AG20443 (cell line): ENCODE results near the gene TRPT1.

Experiments used
- DNase-seq: peaks from one replicate; pipeline ENCODE4 v3.0.0; 2012; ENCODE audit warnings: low spot score, mixed read lengths

TRPT1 gene, protein sequence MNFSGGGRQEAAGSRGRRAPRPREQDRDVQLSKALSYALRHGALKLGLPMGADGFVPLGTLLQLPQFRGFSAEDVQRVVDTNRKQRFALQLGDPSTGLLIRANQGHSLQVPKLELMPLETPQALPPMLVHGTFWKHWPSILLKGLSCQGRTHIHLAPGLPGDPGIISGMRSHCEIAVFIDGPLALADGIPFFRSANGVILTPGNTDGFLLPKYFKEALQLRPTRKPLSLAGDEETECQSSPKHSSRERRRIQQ

DNA sequence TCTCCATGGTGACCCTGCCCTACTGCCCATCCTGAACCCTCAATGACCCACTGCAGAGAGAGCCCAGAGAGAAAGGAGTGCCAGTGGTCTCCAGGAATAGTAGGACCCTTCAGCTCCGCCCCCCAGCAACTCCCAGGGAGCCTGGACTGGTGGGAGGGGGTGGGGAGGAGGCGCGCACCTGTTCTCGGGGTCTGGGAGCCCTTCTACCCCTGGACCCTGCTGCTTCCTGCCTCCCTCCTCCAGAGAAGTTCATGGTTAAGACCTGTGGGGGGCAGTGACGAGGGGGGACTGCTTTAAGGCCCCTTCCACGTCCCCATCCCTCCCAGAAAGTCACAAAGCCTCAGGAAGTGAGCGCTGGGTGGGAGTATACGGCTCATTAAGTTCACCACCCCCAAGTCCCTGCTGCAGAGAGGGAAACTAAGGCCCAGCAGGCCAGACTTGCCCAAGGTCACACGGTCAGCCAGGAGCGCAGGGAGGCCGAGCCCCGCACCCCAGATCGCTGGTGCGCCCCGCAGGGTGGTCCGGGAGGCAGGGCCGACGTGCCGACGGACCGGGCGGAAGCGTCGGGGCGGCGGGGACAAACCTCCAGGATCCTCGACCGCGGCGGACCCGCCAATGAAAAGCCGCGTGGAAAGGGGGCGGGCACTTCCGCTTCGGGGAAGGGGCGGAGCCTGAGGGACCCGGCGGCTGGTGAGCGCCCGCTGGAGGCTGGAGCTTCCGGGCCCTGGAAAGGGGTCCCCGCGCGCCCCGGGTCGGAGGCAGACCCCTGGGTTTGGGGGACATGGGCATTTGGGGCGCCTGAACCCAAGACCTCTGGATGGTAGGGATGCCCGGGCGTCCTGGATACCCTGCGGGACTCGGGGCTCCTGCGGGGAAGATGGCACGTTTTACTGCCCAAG is at the start of gene TRPT1, which contains the start of gene NUDT22:
Gene TRPT1, minus strand, starts transcription at position 579 of the 899 bp plus-strand sequence. Its CDS starts 326 bp downstream, at position 253.
Gene NUDT22, plus strand, starts transcription at position 667 of the 899 bp plus-strand sequence. CDS start 379 bp downstream, outside the sequence.
- peak; percentile 94 for DNase-seq

DNA sequence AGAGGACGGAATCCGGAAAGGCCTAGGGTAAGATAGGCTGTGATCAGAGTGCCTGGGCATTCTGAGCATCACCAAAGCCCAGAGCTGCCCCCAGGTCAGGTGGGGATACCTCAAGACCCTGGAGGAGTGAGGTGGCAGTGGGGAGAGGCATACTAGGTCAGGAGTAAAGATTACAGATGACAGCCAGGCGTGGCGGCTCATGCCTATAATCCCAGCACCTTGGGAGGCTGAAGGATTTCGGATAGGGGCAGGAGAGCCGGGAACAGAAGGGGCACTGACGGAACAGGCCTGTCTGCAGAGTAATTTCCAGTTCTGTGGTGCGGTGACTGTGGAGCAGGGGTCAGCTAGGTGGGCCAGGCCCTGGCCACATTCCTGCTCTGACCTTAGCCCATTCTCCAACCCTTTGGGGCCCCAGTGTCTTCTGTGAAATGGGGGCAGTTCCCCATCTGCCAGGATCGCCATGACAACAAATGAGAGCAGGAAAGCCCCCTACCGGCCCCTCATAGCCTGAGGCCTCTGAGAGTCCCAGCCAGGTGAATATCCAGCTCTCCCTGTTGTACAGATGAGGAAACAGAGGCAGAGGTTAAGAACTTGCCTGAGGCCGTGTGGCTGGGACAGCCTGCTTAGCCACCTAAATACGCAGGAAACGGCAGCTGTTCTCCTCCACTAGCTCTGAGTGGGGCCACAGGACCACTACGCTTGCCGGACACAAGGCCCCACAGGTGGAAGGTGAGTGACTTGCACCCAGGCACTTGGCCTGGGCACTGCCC is 49.2 kb upstream of the TRPT1 start:
- no peak for DNase-seq

GRCh38 chr11:64269540-64270220 is 43.7 kb upstream of the TRPT1 start:
- peak; percentile 92 for DNase-seq

DNA sequence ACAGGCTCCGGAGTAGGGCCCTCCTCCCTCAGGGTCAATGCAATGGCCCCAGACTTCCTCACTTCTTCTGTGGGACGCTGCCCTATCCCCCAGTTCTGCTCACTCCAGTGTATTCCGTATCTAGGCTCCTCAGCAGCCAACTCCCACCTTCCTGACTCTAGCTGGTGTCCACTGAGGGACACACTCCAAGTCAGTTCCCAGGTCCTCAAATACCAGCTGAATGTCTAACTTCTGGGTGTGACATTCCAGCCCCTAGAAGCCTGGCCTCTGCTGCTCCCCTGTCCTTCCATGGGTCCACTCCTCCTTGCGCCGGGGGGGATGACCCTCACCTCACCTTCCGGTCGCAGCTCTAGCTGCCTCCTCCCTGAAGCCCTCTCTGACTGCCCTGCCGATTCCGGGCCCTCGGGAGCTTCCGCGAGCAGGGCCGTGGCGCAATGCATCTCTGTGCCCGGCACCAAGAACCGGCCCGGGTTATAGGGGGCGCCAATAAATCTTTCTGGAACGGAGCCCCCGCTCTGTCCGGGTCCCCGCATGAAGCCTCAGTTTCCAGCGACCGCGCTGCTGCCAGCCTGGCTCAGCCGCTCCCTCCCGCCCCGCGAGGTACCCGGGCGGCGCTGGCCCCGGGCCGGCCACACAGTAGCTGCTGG is 43.0 kb upstream of the TRPT1 start:
- DNase-seq = peak; percentile 28

DNA sequence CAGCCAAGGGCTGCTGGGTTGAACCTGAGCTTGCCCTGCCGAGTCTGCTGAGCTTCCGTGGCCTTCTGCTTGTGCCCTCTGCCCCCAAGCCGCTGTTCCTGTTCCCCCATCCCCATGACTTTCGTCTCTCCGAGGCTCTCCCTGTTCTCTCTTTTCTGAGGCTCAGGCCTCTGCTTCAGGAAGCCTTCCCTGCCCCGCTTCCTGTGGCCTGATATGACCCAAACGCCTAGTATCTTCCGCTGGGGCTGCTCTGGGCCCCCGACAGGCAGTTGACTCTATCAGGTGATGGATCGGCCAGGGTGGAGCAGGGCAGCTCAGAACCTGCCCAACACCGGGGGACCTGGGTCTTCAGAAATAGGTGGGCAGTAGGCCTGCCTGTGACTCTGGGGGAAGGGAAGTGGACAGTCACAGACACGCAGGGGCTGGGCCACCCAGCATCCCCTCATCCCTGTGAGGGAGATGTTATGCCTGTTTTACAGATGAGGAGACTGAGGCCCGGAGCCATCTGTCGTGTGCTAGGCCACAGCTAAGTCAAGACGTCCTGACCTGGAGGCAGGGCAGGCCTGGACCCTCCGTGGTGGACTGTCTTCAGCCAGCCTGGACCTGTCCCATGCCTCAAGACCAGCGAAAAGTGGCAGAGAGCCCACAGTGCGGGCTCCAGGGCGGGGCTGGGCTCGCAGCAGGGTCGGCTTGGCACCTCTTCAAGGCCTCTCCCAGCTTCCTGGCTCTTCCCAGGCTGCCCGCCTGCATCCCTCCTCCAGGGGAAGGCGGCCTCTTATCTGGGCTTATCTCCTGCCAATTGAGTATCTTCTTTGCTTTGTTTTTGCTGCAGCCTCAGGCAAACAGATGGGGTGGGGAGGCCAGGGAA is 42.3 kb upstream of the TRPT1 start:
- DNase-seq = peak; percentile 29

DNA sequence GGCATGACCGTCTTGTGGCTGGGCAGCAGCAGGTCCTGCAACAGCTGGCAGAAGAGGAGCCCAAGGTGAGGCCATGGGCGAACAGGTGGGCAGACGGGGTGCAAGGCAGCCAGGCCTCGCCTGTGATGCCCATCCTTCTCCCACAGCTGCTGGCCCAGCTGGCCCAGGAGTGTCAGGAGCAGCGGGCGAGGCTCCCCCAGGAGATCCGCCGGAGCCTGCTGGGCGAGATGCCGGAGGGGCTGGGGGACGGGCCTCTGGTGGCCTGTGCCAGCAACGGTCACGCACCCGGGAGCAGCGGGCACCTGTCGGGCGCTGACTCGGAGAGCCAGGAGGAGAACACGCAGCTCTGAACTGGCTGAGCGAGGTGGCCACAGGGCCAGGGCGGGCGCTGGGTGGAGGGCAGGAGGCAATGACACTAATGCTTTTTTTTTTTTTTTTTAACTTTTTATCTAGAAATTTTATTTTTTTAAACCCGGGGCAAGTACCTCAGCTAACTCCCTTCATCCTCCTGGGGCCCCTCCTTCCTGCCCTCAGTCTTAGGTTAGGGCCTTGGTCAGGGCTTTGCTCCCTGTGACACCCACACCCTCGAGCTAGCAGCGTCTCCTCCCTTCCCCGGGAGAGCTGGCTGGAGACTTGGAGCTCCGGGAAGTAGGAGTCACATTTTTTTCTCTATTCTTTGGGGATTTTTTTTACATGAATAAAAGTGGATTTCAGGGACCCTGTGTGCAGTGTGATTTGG is 41.4 kb upstream of the TRPT1 start:
- no peak for DNase-seq

- no peak for DNase-seq
These were observed 40.4 kb upstream of the TRPT1 start for GRCh38 chr11:64266339-64266738.

DNA sequence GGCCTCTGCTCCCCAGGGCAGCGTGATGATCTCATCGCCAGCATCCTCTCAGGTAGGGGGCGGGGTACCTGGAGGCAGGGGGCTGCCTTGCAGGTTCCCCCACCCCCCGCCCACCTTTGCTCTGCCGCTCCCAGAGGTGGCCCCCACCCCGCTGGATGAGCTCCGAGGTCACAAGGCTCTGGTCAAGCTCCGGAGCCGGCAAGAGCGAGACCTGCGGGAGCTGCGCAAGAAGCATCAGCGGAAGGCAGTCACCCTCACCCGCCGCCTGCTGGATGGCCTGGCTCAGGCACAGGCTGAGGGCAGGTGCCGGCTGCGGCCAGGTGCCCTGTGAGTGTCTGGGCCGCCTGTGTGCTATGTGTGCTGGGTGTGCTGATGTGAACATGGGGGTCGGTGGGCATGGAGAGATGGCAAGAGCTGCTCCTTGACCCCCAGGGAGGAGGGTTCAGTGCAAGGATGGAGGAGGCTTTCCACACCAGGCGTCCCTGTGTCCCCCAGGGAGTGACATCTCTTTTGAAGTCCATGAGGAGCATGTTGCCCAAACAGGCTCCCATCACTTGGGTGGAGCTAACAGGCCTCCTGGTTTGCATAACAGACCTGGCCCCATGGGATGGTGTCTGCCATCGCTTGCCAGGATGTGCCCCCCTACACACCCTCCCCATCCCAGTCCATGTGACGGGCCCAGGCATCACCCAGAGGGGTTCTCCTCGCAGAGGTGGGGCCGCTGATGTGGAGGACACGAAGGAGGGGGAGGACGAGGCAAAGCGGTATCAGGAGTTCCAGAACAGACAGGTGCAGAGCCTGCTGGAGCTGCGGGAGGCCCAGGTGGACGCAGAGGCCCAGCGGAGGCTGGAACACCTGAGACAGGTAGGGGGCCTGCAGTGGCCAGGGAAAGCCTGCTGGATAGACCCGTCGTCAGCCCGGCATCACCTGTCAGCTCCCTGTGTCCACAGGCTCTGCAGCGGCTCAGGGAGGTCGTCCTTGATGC is 39.5 kb upstream of the TRPT1 start:
- no peak for DNase-seq

DNA sequence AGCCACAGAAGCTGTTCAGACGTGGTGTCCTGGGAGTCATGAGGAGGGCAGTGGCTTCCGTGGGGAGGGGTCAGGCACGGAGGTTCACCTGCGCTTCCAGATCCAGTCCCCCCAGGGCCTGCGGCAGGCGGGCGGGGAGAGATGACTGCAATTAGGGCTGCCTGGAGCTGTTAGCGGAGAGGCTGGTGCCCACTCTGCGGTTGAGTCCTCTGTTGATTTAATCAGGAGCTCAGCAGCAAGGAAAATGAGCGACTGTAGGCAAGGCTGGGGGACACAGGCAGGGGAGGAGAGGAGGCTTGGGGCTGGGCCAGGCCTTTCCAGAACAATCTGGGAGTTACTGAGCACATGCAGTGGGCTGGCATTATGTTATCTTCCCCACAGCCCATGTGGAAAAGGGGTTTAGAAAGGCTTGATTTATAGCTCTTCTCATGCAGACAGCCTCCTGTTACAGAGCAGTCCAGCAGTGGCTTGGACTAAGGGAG is 38.4 kb upstream of the TRPT1 start:
- DNase-seq = no peak

DNA sequence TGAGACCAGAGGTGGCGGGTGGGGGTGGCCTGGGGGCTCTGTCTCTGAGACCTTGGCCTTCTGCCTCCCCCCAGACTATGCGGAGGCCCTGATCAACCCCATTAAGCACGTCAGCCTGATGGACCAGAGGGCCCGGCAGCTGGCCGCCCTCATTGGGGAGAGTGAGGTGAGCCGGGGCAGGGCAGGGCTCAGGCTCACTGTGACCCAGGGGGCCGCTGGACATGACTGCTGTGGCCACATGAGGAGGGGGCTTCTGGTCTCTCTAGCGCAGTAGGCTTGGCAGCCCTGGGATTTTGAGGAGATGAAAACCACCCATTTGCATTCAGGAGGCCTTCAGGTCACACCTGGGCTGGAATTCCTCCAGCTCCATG is 37.9 kb upstream of the TRPT1 start:
- no peak for DNase-seq

DNA sequence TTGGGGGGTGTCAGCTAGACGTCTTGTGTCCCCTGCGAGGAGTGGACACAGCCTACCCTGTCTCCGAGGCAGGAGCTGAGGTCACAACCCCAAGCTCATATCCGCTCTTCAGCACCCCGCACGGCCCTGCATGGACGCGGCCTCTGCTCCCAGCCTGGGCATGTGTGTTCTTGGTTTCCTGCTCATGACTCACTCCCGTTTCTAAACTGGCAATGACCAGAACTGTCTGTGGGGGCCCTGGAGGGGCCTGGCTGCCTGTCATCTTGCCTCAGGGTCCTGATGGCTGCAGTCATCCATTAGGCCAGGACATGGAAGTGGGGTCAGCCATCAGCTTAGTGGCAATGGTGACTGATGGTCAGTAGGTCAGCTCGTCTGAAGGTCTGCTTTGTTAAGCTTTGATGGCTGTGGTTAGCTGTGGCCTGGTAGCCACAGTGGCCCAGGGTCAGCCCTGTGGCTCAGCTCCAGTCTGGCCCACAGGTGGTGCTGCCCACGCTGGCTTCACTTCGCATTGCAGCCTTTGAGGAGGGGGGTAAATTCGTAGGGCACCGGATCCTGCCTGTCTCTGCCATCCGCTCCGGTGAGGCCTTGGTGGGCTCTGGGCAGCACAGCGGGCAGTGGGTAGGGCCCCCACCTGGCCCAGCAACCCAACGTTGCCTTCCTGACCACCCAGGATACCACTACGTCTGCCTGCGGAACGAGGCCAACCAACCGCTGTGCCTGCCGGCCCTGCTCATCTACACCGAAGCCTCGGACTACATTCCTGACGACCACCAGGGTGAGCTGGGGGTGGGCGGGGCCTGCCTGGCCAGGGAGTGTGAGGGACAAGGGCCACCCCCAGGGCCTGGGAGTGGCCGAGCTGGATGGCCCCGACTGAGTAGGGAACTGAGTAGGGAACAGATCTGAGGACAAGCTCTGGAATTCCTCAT is 37.3 kb upstream of the TRPT1 start:
- DNase-seq = no peak

DNA sequence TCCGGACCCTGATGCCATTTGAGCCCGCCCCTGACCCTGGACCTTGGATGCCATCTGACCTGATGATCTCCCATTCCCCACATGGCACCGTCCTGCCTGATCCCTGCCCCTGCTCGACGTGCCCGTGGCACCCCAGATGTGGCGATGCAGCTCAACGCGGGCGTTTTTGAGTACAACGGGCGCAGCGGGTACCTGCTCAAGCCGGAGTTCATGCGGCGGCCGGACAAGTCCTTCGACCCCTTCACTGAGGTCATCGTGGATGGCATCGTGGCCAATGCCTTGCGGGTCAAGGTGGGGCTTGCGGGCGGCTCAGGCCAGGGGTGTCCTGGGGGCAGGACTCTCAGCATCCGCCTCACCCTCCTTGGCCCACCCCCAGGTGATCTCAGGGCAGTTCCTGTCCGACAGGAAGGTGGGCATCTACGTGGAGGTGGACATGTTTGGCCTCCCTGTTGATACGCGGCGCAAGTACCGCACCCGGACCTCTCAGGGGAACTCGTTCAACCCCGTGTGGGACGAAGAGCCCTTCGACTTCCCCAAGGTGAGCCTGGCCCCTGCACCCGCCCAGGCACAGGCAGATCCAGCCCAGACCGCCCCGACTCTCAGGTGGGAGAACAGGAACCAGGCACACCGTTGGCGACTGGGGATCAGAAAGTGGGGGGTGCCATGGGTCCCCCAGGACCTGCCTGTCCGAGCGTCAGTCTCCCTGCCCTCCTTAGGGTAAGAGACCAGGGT is 36.5 kb upstream of the TRPT1 start:
- DNase-seq = no peak

GRCh38 chr11:64261556-64262080 is 35.6 kb upstream of the TRPT1 start:
- no peak for DNase-seq

- no peak for DNase-seq
These were observed 34.2 kb upstream of the TRPT1 start for GRCh38 chr11:64260147-64260708.

- DNase-seq = no peak
These were observed 33.6 kb upstream of the TRPT1 start for GRCh38 chr11:64259533-64260067.
